Measurements from ENCODE around the gene CPVL.

GRCh38 chr7:29113384-29114102 lies 32.8 kb downstream of the CPVL start:
- peak; percentile 62 for TF ChIP-seq CTCF (conservative IDR thresholded peaks at IDR 0.05)
- TF ChIP-seq ZFX (IDR thresholded peaks at IDR 0.05) = no peak

Measured in C4-2B (cell line).